GM23338 (cell line): ENCODE data around the gene LRCH3. TPM values are rescaled to one million over a fixed set of nuclear protein-coding genes. Genes with fewer than 3 reads are reported as not detected.

Experiments
- ATAC-seq: fragments of 200-7000 bp; cut with Tn5 transposase; 3 replicates; pipeline ENCODE4 v1.9.1; 2020
- DNase-seq: peaks from one replicate; pipeline ENCODE4 v3.0.0-alpha.2; 2015; ENCODE audit warnings: low spot score
- H2AFZ ChIP-seq: fragments of 200-600 bp; sonication (generic); 2 replicates; pipeline ENCODE4 v1.8.0; 2016; ENCODE audit warnings: antibody characterized with exemption, mild to moderate bottlenecking, moderate library complexity
- H3F3A ChIP-seq: fragments of 200-600 bp; sonication (generic); replicated peaks from 2 replicates; pipeline ENCODE4 v1.8.0; 2017; ENCODE audit warnings: antibody characterized with exemption, mixed run types, low read depth
- H3K27ac ChIP-seq: fragments of 200-600 bp; sonication (generic); 2 replicates; pipeline ENCODE4 v1.6.1; 2016; ENCODE audit warnings: low read depth
- H3K27me3 ChIP-seq: fragments of 200-600 bp; sonication (generic); 2 replicates; pipeline ENCODE4 v1.8.0; 2016; ENCODE audit warnings: mild to moderate bottlenecking, mixed run types, moderate library complexity; ENCODE audit not compliant: insufficient read depth
- H3K36me3 ChIP-seq: fragments of 200-600 bp; sonication (generic); 2 replicates; pipeline ENCODE4 v1.8.0; 2016; ENCODE audit warnings: mild to moderate bottlenecking; ENCODE audit not compliant: insufficient read depth
- H3K4me1 ChIP-seq: fragments of 200-600 bp; sonication (generic); 2 replicates; pipeline ENCODE4 v1.8.0; 2016; ENCODE audit warnings: mild to moderate bottlenecking, moderate library complexity; ENCODE audit not compliant: insufficient read depth
- H3K4me2 ChIP-seq: fragments of 200-600 bp; sonication (generic); 2 replicates; pipeline ENCODE4 v1.7.1; 2017; ENCODE audit warnings: mixed run types
- H3K4me3 ChIP-seq: fragments of 200-600 bp; sonication (generic); 2 replicates; pipeline ENCODE4 v1.6.1; 2016; ENCODE audit warnings: mixed run types
- H3K79me2 ChIP-seq: fragments of 200-600 bp; sonication (generic); replicated peaks from 2 replicates; pipeline ENCODE4 v1.8.0; 2017; ENCODE audit warnings: mild to moderate bottlenecking; ENCODE audit not compliant: insufficient read depth
- H3K9me2 ChIP-seq: fragments of 200-600 bp; sonication (generic); 2 replicates; pipeline ENCODE4 v1.8.0; 2017; ENCODE audit not compliant: insufficient read depth
- H4K20me1 ChIP-seq: fragments of 200-600 bp; sonication (generic); replicated peaks from 2 replicates; pipeline ENCODE4 v1.8.0; 2017; ENCODE audit warnings: mild to moderate bottlenecking; ENCODE audit not compliant: insufficient read depth
- H3K27ac Mint-ChIP-seq: 2 replicates; pipeline ENCODE4 v1.8.0; 2020; ENCODE audit warnings: inconsistent platforms, mild to moderate bottlenecking, moderate library complexity, mixed read lengths
- H3K27me3 Mint-ChIP-seq: 3 replicates; pipeline ENCODE4 v1.8.0; 2022; ENCODE audit warnings: low read depth, mild to moderate bottlenecking, moderate library complexity, mixed read lengths, inconsistent platforms; ENCODE audit not compliant: insufficient read depth, poor library complexity
- H3K36me3 Mint-ChIP-seq: 3 replicates; pipeline ENCODE4 v1.8.0; 2021; ENCODE audit warnings: low read depth, mild to moderate bottlenecking, inconsistent platforms, moderate library complexity, mixed read lengths
- H3K4me1 Mint-ChIP-seq: 3 replicates; pipeline ENCODE4 v1.8.0; 2020; ENCODE audit warnings: mild to moderate bottlenecking, inconsistent platforms, mixed read lengths
- H3K4me3 Mint-ChIP-seq: 3 replicates; pipeline ENCODE4 v1.8.0; 2021; ENCODE audit warnings: moderate library complexity, mild to moderate bottlenecking, inconsistent platforms, mixed read lengths
- H3K9me3 Mint-ChIP-seq: 3 replicates; pipeline ENCODE4 v1.8.0; 2020; ENCODE audit warnings: moderate library complexity, mild to moderate bottlenecking, inconsistent platforms, mixed read lengths
- CREB1 ChIP-seq: fragments of 250-450 bp; sonication (Bioruptor Pico); IDR thresholded peaks from 2 replicates; pipeline ENCODE4 v1.5.0; 2020; ENCODE audit warnings: low read depth, mild to moderate bottlenecking, moderate library complexity
- CTCF ChIP-seq, 2 experiments: fragments of 200-600 bp in 1 of 2; sonication (generic) in 1 of 2; conservative IDR thresholded peaks; 2 replicates each; pipeline versions ENCODE4 v1.5.1 to v1.6.1; 2016 to 2017; ENCODE audit warnings: antibody characterized with exemption in 2 of 2, low read depth in 2 of 2, mild to moderate bottlenecking in 2 of 2, moderate library complexity in 1 of 2
- ETS1 ChIP-seq: IDR thresholded peaks from 2 replicates; pipeline ENCODE4 v1.6.1; 2016; ENCODE audit warnings: antibody characterized with exemption
- EZH2 ChIP-seq: fragments of 200-600 bp; sonication (generic); IDR thresholded peaks from one replicate; pipeline ENCODE4 v1.8.0; 2017; ENCODE audit warnings: antibody characterized with exemption, mild to moderate bottlenecking, low read depth; ENCODE audit not compliant: unreplicated experiment
- EZH2phosphoT487 ChIP-seq: fragments of 200-600 bp; sonication (generic); IDR thresholded peaks from one replicate; pipeline ENCODE4 v1.8.1; 2018; ENCODE audit warnings: antibody characterized with exemption; ENCODE audit not compliant: unreplicated experiment
- JUNB ChIP-seq: IDR thresholded peaks from one replicate; pipeline ENCODE4 v1.6.1; 2016; ENCODE audit warnings: antibody characterized with exemption; ENCODE audit not compliant: unreplicated experiment
- NANOG ChIP-seq: IDR thresholded peaks from 2 replicates; pipeline ENCODE4 v1.6.1; 2016; ENCODE audit warnings: antibody characterized with exemption, borderline replicate concordance
- POLR2AphosphoS5 ChIP-seq: IDR thresholded peaks from 2 replicates; pipeline ENCODE4 v1.6.1; 2016; ENCODE audit warnings: antibody characterized with exemption, low read depth
- REST ChIP-seq: IDR thresholded peaks from one replicate; pipeline ENCODE4 v1.6.1; 2018; ENCODE audit warnings: antibody characterized with exemption; ENCODE audit not compliant: unreplicated experiment
- STAT1 ChIP-seq: IDR thresholded peaks from one replicate; pipeline ENCODE4 v1.6.1; 2016; ENCODE audit warnings: antibody characterized with exemption; ENCODE audit not compliant: unreplicated experiment
- ZNF114 ChIP-seq: fragments of 250-450 bp; sonication (Bioruptor Pico); IDR thresholded peaks from 2 replicates; pipeline ENCODE4 v1.5.0; 2020; ENCODE audit warnings: mild to moderate bottlenecking, moderate library complexity
- ZNF331 ChIP-seq: fragments of 250-450 bp; sonication (Bioruptor Pico); IDR thresholded peaks from 2 replicates; pipeline ENCODE4 v1.5.0; 2020; ENCODE audit warnings: low read depth, mild to moderate bottlenecking, moderate library complexity
- ZNF462 ChIP-seq: fragments of 250-450 bp; sonication (Bioruptor Pico); IDR thresholded peaks from 2 replicates; pipeline ENCODE4 v1.5.0; 2020; ENCODE audit warnings: mild to moderate bottlenecking, moderate library complexity
- polyA plus RNA-seq: library from polyadenylated mRNA; unstranded; fragments of >200 nt; fragmentation: Nextera tagmentation; extraction: Ambion mirVana; gene quantifications from 2 replicates; pipeline ENCODE4 v1.2.1, GENCODE V29; 2016
- total RNA-seq: library from RNA; depleted of rRNA; stranded (reverse); fragments of >200 nt; shearing (Covaris generic); gene quantifications from 2 replicates; pipeline ENCODE4 v1.2.3, GENCODE V29; 2014

The LRCH3 gene
- total and polyA plus RNA-seq, 2 experiments from 2014 or later = 22.9 to 60.0 TPM

GRCh38 chr3:197756704-197757103 is 34.4 kb upstream of the LRCH3 start:
- Mint-ChIP-seq H3K27me3 (peaks cover 4% of the 10 kb centered on the region), H3K4me1 (peaks cover 2% of the 10 kb centered on the region; the same call in 1 of the 3 replicates), H3K4me3 (no peak overlapping the region), H3K36me3 (no peaks in the 10 kb centered on the region), H3K27ac (no peak overlapping the region), H3K9me3 (no peaks in the 10 kb centered on the region)
- Histone ChIP-seq H2AFZ (no peak overlapping the region), H3F3A (no peaks in the 10 kb centered on the region), H3K27me3 (peaks cover 14% of the 10 kb centered on the region), H3K9me2 (peaks cover 7% of the 10 kb centered on the region; the same call in 1 of the 2 replicates), H3K4me1 (no peaks in the 10 kb centered on the region), H4K20me1 (peaks cover 5% of the 10 kb centered on the region; the same call in 1 of the 2 replicates), H3K36me3 (no peaks in the 10 kb centered on the region), H3K4me2 (no peak overlapping the region), H3K4me3 (no peak overlapping the region), H3K27ac (no peak overlapping the region), H3K79me2 (peaks cover 37% of the 10 kb centered on the region)
- DNase-seq (no peak), ATAC-seq (no peak)
- no peak for TF ChIP-seq CTCF (conservative IDR thresholded peaks at IDR 0.05; ENCODE audit: low read depth in 2 of 2)
- no peak for TF ChIP-seq EZH2
- no peak for TF ChIP-seq ETS1
- no peak for TF ChIP-seq ZNF462
- TF ChIP-seq POLR2AphosphoS5 = no peak
- no peak for TF ChIP-seq ZNF331 (CRISPR knock-in tag)
- no peak for TF ChIP-seq CREB1 (CRISPR knock-in tag)
- TF ChIP-seq REST = no peak
- no peak for TF ChIP-seq ZNF114 (CRISPR knock-in tag)
- no peak for TF ChIP-seq NANOG
- no peak for TF ChIP-seq STAT1
- TF ChIP-seq EZH2phosphoT487 = no peak
- no peak for TF ChIP-seq JUNB
